D721Med (cell line): ENCODE data around the gene DUS3L.
"Not testable (repeated sequence)": the region's sequence is repeated elsewhere in the genome, so short reads cannot be mapped to it uniquely, and the experiment has no call there.

ENCODE experiments used
- DNase-seq: peaks from one replicate; pipeline ENCODE4 v3.0.0; 2011; ENCODE audit warnings: low spot score; ENCODE audit not compliant: insufficient read length
- FAIRE-seq: peaks from 2 replicates; lab custom pipeline; 2011; peaks lifted over from hg19 to GRCh38; lab: Jason Lieb, UNC
- TF ChIP-seq, protein P1 (sequence below): IDR thresholded peaks from 2 replicates; pipeline ENCODE4 v1.5.1; 2012; ENCODE audit warnings: mild to moderate bottlenecking, control low read depth; ENCODE audit not compliant: insufficient read depth; ENCODE audit errors: missing control alignments

The DUS3L gene

GRCh38 chr19:5753743-5754142, 37.2 kb downstream of the DUS3L start:
- TF ChIP-seq, protein P1, sequence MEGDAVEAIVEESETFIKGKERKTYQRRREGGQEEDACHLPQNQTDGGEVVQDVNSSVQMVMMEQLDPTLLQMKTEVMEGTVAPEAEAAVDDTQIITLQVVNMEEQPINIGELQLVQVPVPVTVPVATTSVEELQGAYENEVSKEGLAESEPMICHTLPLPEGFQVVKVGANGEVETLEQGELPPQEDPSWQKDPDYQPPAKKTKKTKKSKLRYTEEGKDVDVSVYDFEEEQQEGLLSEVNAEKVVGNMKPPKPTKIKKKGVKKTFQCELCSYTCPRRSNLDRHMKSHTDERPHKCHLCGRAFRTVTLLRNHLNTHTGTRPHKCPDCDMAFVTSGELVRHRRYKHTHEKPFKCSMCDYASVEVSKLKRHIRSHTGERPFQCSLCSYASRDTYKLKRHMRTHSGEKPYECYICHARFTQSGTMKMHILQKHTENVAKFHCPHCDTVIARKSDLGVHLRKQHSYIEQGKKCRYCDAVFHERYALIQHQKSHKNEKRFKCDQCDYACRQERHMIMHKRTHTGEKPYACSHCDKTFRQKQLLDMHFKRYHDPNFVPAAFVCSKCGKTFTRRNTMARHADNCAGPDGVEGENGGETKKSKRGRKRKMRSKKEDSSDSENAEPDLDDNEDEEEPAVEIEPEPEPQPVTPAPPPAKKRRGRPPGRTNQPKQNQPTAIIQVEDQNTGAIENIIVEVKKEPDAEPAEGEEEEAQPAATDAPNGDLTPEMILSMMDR, result no peak
- FAIRE-seq (no peak), DNase-seq (no peak)

DNA sequence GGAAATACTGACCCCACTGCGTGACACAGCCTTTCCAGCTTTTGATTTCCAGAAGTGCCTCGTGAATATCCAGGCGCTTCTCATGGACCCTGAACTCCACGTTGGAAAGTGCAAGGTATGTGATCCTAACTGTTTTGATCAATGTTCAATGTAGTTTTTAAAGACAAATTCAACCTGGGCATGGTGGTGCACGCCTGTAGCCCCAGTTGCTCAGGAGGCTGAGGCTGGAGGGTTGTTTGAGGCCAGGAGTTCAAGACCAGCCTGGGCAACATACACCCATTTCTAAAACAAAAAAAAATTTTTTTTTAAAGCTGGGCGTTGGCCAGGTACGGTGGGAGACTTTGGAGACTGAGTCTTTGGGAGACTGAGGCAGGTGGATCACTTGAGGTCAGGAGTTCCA, 39.3 kb downstream of the DUS3L start:
- FAIRE-seq (no peak), DNase-seq (no peak)
- TF ChIP-seq, protein P1, result no peak

- no peak for DNase-seq
- TF ChIP-seq, protein P1, result no peak
- FAIRE-seq, result no peak
Observed at GRCh38 chr19:5749505-5749904, 41.5 kb downstream of the DUS3L start.

DNA sequence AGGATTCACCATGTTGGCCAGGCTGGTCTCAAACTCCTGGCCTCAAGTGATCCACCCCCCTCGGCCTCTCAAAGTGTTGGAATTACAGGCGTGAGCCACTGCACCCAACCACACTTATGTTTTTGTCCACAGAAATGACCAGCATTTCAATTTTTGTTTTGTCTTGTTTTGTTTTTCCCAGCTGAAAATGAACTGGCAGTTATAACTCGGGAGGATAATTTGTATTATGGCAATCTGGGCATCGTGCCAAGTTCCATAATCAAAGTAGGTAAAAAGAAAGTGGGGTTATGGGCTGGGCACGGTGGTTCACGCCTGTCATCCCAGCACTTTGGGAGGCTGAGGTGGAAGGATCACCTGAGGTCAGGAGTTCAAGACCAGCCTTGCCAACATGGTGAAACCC, 42.0 kb downstream of the DUS3L start:
- not testable (repeated sequence) for DNase-seq, FAIRE-seq

- not testable (repeated sequence) for DNase-seq, FAIRE-seq
Observed at GRCh38 chr19:5744999-5745398, 46.0 kb downstream of the DUS3L start.

GRCh38 chr19:5743630-5744029, 47.3 kb downstream of the DUS3L start:
- no peak for FAIRE-seq
- TF ChIP-seq, protein P1, result no peak
- DNase-seq, result no peak

DNA sequence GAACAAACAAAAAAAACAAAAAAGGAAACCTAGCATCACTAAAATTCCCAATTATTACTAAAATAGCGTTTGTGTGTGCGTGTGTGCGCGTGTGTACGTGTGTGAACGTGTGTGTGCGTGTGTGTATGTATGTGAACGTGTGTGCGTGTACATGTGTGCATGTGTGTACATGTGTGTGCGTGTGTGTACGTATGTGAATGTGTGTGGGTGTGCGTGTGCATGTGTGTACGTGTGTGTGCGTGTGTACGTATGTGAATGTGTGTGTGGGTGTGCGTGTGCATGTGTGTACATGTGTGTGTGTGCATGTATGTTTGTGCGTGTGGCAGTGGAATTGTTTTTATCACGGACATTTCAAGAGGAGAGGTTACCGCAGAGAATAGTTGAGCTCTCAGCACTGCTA, 48.9 kb downstream of the DUS3L start:
- FAIRE-seq, result no peak

GRCh38 chr19:5738423-5738822, 52.5 kb downstream of the DUS3L start:
- no peak for DNase-seq
- FAIRE-seq, result no peak
- TF ChIP-seq, protein P1, result no peak

More for the DNA sequence above, 48.9 kb downstream of the DUS3L start:
- no peak for DNase-seq
- TF ChIP-seq, protein P1, result no peak
